Keratinocyte (primary cell): Measurements from ENCODE around the gene MAP7D3. TPM values are rescaled to one million over a fixed set of nuclear protein-coding genes. Genes with fewer than 3 reads are reported as not detected.

ENCODE experiments used
- DNase-seq: peaks from one replicate; pipeline ENCODE4 v3.0.0-alpha.2; 2011; ENCODE audit warnings: low read depth, missing footprints, low spot score
- FAIRE-seq: peaks from 2 replicates; lab custom pipeline; 2011; peaks lifted over from hg19 to GRCh38; lab: Jason Lieb, UNC
- H2AFZ ChIP-seq: 2 replicates; pipeline ENCODE4 v1.6.0; 2012; ENCODE audit warnings: low read length, control low read depth, inconsistent platforms; ENCODE audit not compliant: control insufficient read depth
- H3K27ac ChIP-seq: 2 replicates; pipeline ENCODE4 v1.5.1; 2011; ENCODE audit warnings: low read length; ENCODE audit not compliant: control insufficient read depth, insufficient read depth
- H3K27me3 ChIP-seq: 3 replicates; pipeline ENCODE4 v1.6.0; 2011; ENCODE audit warnings: low read length; ENCODE audit not compliant: control insufficient read depth, insufficient read depth; ENCODE audit errors: extremely low read depth
- H3K36me3 ChIP-seq, 2 experiments: 2 replicates in 1 of 2; 3 replicates in 1 of 2; pipeline ENCODE4 v1.5.1; 2011; ENCODE audit warnings: low read length in 2 of 2, mild to moderate bottlenecking in 1 of 2; ENCODE audit not compliant: control insufficient read depth in 2 of 2, insufficient read depth in 2 of 2; ENCODE audit errors: extremely low read depth in 1 of 2
- H3K4me1 ChIP-seq: 3 replicates; pipeline ENCODE4 v1.5.1; 2011; ENCODE audit warnings: low read length; ENCODE audit not compliant: control insufficient read depth, insufficient read depth; ENCODE audit errors: extremely low read depth
- H3K4me2 ChIP-seq: 3 replicates; pipeline ENCODE4 v1.6.0; 2011; ENCODE audit warnings: low read depth, low read length; ENCODE audit not compliant: control insufficient read depth, insufficient read depth; ENCODE audit errors: extremely low read depth
- H3K4me3 ChIP-seq, 3 experiments: fragments of 200-600 bp in 1 of 3; sonication (generic) in 1 of 3; 2 replicates in 2 of 3; 3 replicates in 1 of 3; pipeline ENCODE4 v1.5.1; 2011 to 2016; ENCODE audit warnings: low read length in 3 of 3, mild to moderate bottlenecking in 3 of 3, control low read depth in 2 of 3, inconsistent platforms in 1 of 3, low read depth in 1 of 3, mixed read lengths in 1 of 3, mixed run types in 1 of 3, moderate library complexity in 1 of 3; ENCODE audit not compliant: control insufficient read depth in 2 of 3, insufficient read depth in 2 of 3; ENCODE audit errors: extremely low read depth in 1 of 3
- H3K79me2 ChIP-seq: 2 replicates; pipeline ENCODE4 v1.6.0; 2012; ENCODE audit warnings: low read length; ENCODE audit not compliant: control insufficient read depth, insufficient read depth
- H3K9ac ChIP-seq: 3 replicates; pipeline ENCODE4 v1.6.0; 2011; ENCODE audit warnings: low read length; ENCODE audit not compliant: control insufficient read depth, insufficient read depth; ENCODE audit errors: extremely low read depth
- H3K9me1 ChIP-seq: 3 replicates; pipeline ENCODE4 v1.6.0; 2011; ENCODE audit warnings: low read length; ENCODE audit not compliant: control insufficient read depth, insufficient read depth; ENCODE audit errors: extremely low read depth
- H3K9me3 ChIP-seq: 2 replicates; pipeline ENCODE4 v1.5.1; 2012; ENCODE audit warnings: low read depth, low read length; ENCODE audit not compliant: control insufficient read depth
- H4K20me1 ChIP-seq: 3 replicates; pipeline ENCODE4 v1.6.0; 2011; ENCODE audit warnings: low read length; ENCODE audit not compliant: control insufficient read depth, insufficient read depth; ENCODE audit errors: extremely low read depth
- CTCF ChIP-seq, 3 experiments: IDR thresholded peaks in 1 of 3; conservative IDR thresholded peaks in 1 of 3; optimal IDR thresholded peaks in 1 of 3; 2 replicates in 2 of 3; 3 replicates in 1 of 3; pipeline versions ENCODE3 to v1.5.1; 2011; ENCODE audit warnings: low read length in 3 of 3, mild to moderate bottlenecking in 3 of 3, moderate library complexity in 2 of 3, control low read depth in 1 of 3, inconsistent platforms in 1 of 3; ENCODE audit not compliant: insufficient read depth in 2 of 3; ENCODE audit errors: extremely low read depth in 1 of 3
- EZH2 ChIP-seq: IDR thresholded peaks from one replicate; pipeline ENCODE4 v1.6.1; 2012; ENCODE audit warnings: inconsistent platforms, mild to moderate bottlenecking, low read length, moderate library complexity
- dilution Hi-C: fragments of 300-500 bp; cut with MboI; formaldehyde crosslinking; loops from one replicate; pipeline ENCODE4 v1.7.0; 2020; ENCODE audit warnings: low sequenced_read_pairs; ENCODE audit not compliant: extremely low pct_ligation_motif_present
- polyA plus RNA-seq, 5 experiments: library from polyadenylated mRNA; depleted of rRNA in 3 of 5; stranded (reverse) in 3 of 5; stranded (forward) in 1 of 5; unstranded in 1 of 5; fragments of >200 nt; gene quantifications; 1 replicate in 1 of 5; 2 replicates in 3 of 5; 3 replicates in 1 of 5; pipeline versions ENCODE4 v1.2.1 to v1.2.3, GENCODE V29; 2011 to 2012; ENCODE audit warnings: missing spikeins in 2 of 5, low read depth in 1 of 5, low replicate concordance in 1 of 5

The MAP7D3 gene
- polyA plus RNA-seq, 1 donor (not counting 4 experiments of a cell fraction or from before 2014, with no cell fraction given) = 13.6 TPM

- Histone ChIP-seq H3K79me2 (peaks cover 1% of the 10 kb centered on the region), H3K9me3 (no peaks in the 10 kb centered on the region), H3K9ac (no peak overlapping the region), H3K4me1 (no peaks in the 10 kb centered on the region), H2AFZ (no peak overlapping the region), H3K36me3 (no peaks in the 10 kb centered on the region), H3K4me2 (no peak overlapping the region), H3K27ac (no peak overlapping the region), H3K4me3 (no peak overlapping the region), H4K20me1 (no peaks in the 10 kb centered on the region), H3K9me1 (no peaks in the 10 kb centered on the region), H3K27me3 (no peaks in the 10 kb centered on the region)
- no peak for FAIRE-seq
- dilution Hi-C loops = no loop called here
- TF ChIP-seq CTCF (optimal IDR thresholded peaks at IDR 0.05 in 1 of 3, IDR thresholded peaks at IDR 0.05 in 1 of 3, conservative IDR thresholded peaks at IDR 0.05 in 1 of 3; ENCODE audit: extremely low read depth in 1 of 3, insufficient read depth in 2 of 3, low read length in 3 of 3) (no peak), EZH2 (no peak)
- DNase-seq = no peak
Measured at GRCh38 chrX:136196691-136197155, 54.5 kb downstream of the MAP7D3 start.

GRCh38 chrX:136195247-136195646 is 56.0 kb downstream of the MAP7D3 start:
- H4K20me1 ChIP-seq = no peaks in the 10 kb centered on the region
- H3K9me1 ChIP-seq = no peaks in the 10 kb centered on the region
- dilution Hi-C loops = no loop called here
- H3K9ac ChIP-seq = no peak overlapping the region
- H3K9me3 ChIP-seq = no peaks in the 10 kb centered on the region
- H3K79me2 ChIP-seq = no peaks in the 10 kb centered on the region
- TF ChIP-seq EZH2 (no peak), CTCF (optimal IDR thresholded peaks at IDR 0.05 in 1 of 3, IDR thresholded peaks at IDR 0.05 in 1 of 3, conservative IDR thresholded peaks at IDR 0.05 in 1 of 3; ENCODE audit: extremely low read depth in 1 of 3, insufficient read depth in 2 of 3, low read length in 3 of 3) (no peak)
- no peaks in the 10 kb centered on the region for H3K4me1 ChIP-seq
- H3K4me3 ChIP-seq = no peak overlapping the region
- H3K27me3 ChIP-seq = no peaks in the 10 kb centered on the region
- H2AFZ ChIP-seq = no peak overlapping the region
- H3K36me3 ChIP-seq = no peaks in the 10 kb centered on the region
- FAIRE-seq (no peak), DNase-seq (no peak)
- no peak overlapping the region for H3K27ac ChIP-seq
- no peak overlapping the region for H3K4me2 ChIP-seq
